GM23248 (cell line): ENCODE data around the gene GLB1L2.

ENCODE experiments used
- EZH2 ChIP-seq: fragments of 200-600 bp; sonication (generic); IDR thresholded peaks from 2 replicates; pipeline ENCODE4 v1.6.1; 2018; ENCODE audit warnings: antibody characterized with exemption, mild to moderate bottlenecking; ENCODE audit not compliant: insufficient read depth, poor library complexity, severe bottlenecking
- EZH2phosphoT487 ChIP-seq: fragments of 200-600 bp; sonication (generic); IDR thresholded peaks from 2 replicates; pipeline ENCODE4 v1.6.1; 2018; ENCODE audit warnings: antibody characterized with exemption, moderate library complexity, mild to moderate bottlenecking, low read depth; ENCODE audit not compliant: insufficient read depth

GRCh38 chr11:134385774-134386565 is 54.2 kb downstream of the GLB1L2 start:
- TF ChIP-seq EZH2phosphoT487 (no peak), EZH2 (no peak)
